A673 (cell line): ENCODE results near the gene PRKD3.

ENCODE experiments used
- EZH2 ChIP-seq: fragments of 200-600 bp; sonication (generic); IDR thresholded peaks from 2 replicates; pipeline ENCODE4 v1.6.1; 2017; ENCODE audit warnings: borderline replicate concordance, low read depth, mild to moderate bottlenecking, mixed read lengths, antibody characterized with exemption, low read length; ENCODE audit not compliant: poor library complexity, severe bottlenecking
- TF ChIP-seq, protein P1 (sequence below): fragments of 300-800, 200-600 bp; sonication (generic); conservative IDR thresholded peaks from 2 replicates; pipeline ENCODE4 v1.5.1; 2017; ENCODE audit warnings: low read depth, mild to moderate bottlenecking, antibody characterized with exemption, low read length, moderate library complexity, mixed read lengths

DNA sequence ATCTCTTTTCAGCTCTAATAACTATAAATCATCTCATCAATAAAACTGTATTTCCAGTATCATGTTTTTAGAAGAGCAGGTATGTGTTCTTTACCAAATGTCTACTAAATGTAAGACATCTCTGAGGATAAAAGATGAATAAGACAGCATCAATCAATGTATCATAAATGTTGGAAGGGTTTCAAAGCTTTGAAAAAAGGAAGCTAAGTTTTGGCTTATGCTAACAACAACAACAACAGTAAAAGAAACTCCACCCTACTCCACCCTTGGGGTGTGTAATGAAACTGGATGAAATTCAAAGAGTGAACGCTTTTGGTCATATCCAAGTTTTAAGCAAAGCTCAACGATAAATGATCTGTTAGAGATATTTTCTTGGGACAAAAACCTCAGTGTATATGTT, 17.1 kb downstream of the PRKD3 start:
- TF ChIP-seq, protein P1, sequence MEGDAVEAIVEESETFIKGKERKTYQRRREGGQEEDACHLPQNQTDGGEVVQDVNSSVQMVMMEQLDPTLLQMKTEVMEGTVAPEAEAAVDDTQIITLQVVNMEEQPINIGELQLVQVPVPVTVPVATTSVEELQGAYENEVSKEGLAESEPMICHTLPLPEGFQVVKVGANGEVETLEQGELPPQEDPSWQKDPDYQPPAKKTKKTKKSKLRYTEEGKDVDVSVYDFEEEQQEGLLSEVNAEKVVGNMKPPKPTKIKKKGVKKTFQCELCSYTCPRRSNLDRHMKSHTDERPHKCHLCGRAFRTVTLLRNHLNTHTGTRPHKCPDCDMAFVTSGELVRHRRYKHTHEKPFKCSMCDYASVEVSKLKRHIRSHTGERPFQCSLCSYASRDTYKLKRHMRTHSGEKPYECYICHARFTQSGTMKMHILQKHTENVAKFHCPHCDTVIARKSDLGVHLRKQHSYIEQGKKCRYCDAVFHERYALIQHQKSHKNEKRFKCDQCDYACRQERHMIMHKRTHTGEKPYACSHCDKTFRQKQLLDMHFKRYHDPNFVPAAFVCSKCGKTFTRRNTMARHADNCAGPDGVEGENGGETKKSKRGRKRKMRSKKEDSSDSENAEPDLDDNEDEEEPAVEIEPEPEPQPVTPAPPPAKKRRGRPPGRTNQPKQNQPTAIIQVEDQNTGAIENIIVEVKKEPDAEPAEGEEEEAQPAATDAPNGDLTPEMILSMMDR: no peak
- TF ChIP-seq EZH2: no peak
